ENCODE data around the gene MAP2K3. TPM values are rescaled to one million over a fixed set of nuclear protein-coding genes. Genes with fewer than 3 reads are reported as not detected.

The MAP2K3 gene
- total RNA-seq, 2 experiments from 2014 or later: 151 to 153 TPM

GRCh38 chr17:21241564-21241963, 42.9 kb upstream of the MAP2K3 start:
- no peaks in the 10 kb centered on the region for H3K27me3 Mint-ChIP-seq
- DNase-seq: no peak
- TF ChIP-seq, protein P1, sequence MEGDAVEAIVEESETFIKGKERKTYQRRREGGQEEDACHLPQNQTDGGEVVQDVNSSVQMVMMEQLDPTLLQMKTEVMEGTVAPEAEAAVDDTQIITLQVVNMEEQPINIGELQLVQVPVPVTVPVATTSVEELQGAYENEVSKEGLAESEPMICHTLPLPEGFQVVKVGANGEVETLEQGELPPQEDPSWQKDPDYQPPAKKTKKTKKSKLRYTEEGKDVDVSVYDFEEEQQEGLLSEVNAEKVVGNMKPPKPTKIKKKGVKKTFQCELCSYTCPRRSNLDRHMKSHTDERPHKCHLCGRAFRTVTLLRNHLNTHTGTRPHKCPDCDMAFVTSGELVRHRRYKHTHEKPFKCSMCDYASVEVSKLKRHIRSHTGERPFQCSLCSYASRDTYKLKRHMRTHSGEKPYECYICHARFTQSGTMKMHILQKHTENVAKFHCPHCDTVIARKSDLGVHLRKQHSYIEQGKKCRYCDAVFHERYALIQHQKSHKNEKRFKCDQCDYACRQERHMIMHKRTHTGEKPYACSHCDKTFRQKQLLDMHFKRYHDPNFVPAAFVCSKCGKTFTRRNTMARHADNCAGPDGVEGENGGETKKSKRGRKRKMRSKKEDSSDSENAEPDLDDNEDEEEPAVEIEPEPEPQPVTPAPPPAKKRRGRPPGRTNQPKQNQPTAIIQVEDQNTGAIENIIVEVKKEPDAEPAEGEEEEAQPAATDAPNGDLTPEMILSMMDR (IDR thresholded peaks at IDR 0.05): no peak
- no peaks in the 10 kb centered on the region for H3K36me3 Mint-ChIP-seq (ENCODE audit: low read depth)
- POLR2A ChIA-PET: no interaction called here
- peaks cover 2% of the 10 kb centered on the region for H3K4me1 Mint-ChIP-seq (ENCODE audit: low read depth)
- ATAC-seq: no peak
- intact Hi-C loops (cut with micrococcal nuclease): no loop called here
- CTCF ChIA-PET: no interaction called here
- H3K4me3 Mint-ChIP-seq: no peak overlapping the region
- H3K9me3 Mint-ChIP-seq: no peaks in the 10 kb centered on the region
- no peak overlapping the region for H3K27ac Mint-ChIP-seq

DNA sequence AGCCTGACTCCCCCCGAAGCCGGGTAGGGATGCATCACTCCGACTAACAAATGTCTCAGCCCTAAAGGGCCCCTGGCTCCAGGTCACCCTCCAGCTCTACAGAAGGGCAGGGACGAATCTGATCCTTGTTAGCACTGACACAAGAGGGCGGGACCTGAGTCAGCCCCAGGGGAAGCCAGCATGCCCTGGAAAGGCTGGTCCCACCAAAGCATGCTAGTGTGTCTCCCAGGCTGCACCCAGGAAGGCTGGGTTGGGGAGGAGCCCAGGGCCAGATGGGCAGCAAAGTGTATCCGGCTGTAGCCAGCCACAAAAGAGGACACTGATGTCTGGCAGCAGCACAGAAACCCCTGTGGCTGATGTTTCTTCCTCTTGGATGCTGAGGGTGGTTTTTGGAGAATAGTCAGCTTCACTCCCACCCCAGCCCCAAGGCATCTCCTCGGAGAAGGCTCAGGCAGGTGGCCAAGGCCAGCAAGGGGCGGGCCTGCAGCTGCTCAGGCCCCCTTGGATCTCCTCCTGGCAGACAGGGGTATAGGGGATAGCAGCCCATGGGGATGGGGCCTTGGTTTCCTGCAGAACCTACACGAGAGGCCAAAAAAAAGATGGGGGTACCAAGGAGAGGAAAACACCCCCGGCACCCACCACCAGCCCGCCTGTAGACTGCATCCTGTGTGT, 42.3 kb upstream of the MAP2K3 start:
- POLR2A ChIA-PET: no interaction called here
- intact Hi-C loops (cut with micrococcal nuclease): no loop called here
- TF ChIP-seq, protein P1 (IDR thresholded peaks at IDR 0.05): no peak

GRCh38 chr17:21242780-21243515, 41.6 kb upstream of the MAP2K3 start:
- ChIA-PET POLR2A (no interaction called here), CTCF (no interaction called here)
- no peak for DNase-seq
- intact Hi-C loops (cut with micrococcal nuclease): no loop called here
- ATAC-seq: no peak
- H3K27me3 Mint-ChIP-seq: no peaks in the 10 kb centered on the region
- H3K27ac Mint-ChIP-seq: no peak overlapping the region
- no peaks in the 10 kb centered on the region for H3K9me3 Mint-ChIP-seq
- H3K4me1 Mint-ChIP-seq (ENCODE audit: low read depth): peaks cover 2% of the 10 kb centered on the region
- no peak overlapping the region for H3K4me3 Mint-ChIP-seq
- H3K36me3 Mint-ChIP-seq (ENCODE audit: low read depth): no peaks in the 10 kb centered on the region
- TF ChIP-seq, protein P1 (IDR thresholded peaks at IDR 0.05): no peak

More for the DNA sequence above, 42.3 kb upstream of the MAP2K3 start:
- ATAC-seq: no peak
- Mint-ChIP-seq H3K4me1 (ENCODE audit: low read depth) (peaks cover 2% of the 10 kb centered on the region), H3K4me3 (no peak overlapping the region), H3K36me3 (ENCODE audit: low read depth) (no peaks in the 10 kb centered on the region), H3K27me3 (no peaks in the 10 kb centered on the region), H3K9me3 (no peaks in the 10 kb centered on the region), H3K27ac (no peak overlapping the region)
- CTCF ChIA-PET: no interaction called here
- no peak for DNase-seq

GRCh38 chr17:21243516-21244303, 40.8 kb upstream of the MAP2K3 start:
- DNase-seq (no peak), ATAC-seq (no peak)
- H3K9me3 Mint-ChIP-seq: no peaks in the 10 kb centered on the region
- H3K27me3 Mint-ChIP-seq: no peaks in the 10 kb centered on the region
- H3K27ac Mint-ChIP-seq: no peak overlapping the region
- CTCF ChIA-PET: no interaction called here
- H3K4me3 Mint-ChIP-seq: no peak overlapping the region
- peaks cover 2% of the 10 kb centered on the region for H3K4me1 Mint-ChIP-seq (ENCODE audit: low read depth)
- H3K36me3 Mint-ChIP-seq (ENCODE audit: low read depth): no peaks in the 10 kb centered on the region
- TF ChIP-seq, protein P1 (IDR thresholded peaks at IDR 0.05): no peak
- intact Hi-C loops (cut with micrococcal nuclease): no loop called here
- POLR2A ChIA-PET: no interaction called here
